ENCODE data around the gene FCGR1A.
"Not testable (repeated sequence)": the region's sequence is repeated elsewhere in the genome, so short reads cannot be mapped to it uniquely, and the experiment has no call there.

DNA sequence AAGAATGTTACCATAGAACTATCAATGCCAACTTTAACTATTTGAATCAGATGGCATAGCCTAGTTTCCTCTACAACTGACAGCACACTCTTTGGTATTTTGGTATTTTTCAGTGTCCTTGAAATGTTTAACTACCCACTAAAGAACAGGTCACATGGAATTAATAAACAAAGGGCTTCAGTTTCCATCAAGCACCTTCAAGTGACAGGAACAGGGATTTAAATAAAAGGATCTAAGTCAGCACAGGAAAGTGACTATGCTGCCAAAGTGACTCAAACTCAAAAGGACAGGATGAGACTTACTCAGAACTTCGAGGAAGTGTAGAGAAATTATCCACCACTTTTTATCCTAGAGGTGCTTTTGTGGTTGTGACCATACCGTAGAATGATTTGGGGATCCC, 20.2 kb upstream of the FCGR1A start:
- not testable (repeated sequence) for TF ChIP-seq POLR2AphosphoS5, POLR2A (IDR thresholded peaks at IDR 0.05)
- TF ChIP-seq, protein P1, sequence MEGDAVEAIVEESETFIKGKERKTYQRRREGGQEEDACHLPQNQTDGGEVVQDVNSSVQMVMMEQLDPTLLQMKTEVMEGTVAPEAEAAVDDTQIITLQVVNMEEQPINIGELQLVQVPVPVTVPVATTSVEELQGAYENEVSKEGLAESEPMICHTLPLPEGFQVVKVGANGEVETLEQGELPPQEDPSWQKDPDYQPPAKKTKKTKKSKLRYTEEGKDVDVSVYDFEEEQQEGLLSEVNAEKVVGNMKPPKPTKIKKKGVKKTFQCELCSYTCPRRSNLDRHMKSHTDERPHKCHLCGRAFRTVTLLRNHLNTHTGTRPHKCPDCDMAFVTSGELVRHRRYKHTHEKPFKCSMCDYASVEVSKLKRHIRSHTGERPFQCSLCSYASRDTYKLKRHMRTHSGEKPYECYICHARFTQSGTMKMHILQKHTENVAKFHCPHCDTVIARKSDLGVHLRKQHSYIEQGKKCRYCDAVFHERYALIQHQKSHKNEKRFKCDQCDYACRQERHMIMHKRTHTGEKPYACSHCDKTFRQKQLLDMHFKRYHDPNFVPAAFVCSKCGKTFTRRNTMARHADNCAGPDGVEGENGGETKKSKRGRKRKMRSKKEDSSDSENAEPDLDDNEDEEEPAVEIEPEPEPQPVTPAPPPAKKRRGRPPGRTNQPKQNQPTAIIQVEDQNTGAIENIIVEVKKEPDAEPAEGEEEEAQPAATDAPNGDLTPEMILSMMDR (IDR thresholded peaks at IDR 0.05), result not testable (repeated sequence)

Data from stomach (tissue), 4 donors.